ENCODE data around the gene HTR3B. TPM values are rescaled to one million over a fixed set of nuclear protein-coding genes. Genes with fewer than 3 reads are reported as not detected.
A peak's percentile ranks its signal among the peaks of the same experiment; 100 is the strongest.

Gene HTR3B
- total RNA-seq, 1 donor: not detected

- no peaks in the 10 kb centered on the region for H3K27me3 ChIP-seq (ENCODE audit: insufficient read depth, low read length)
- H2AFZ ChIP-seq (ENCODE audit: low read length): no peak overlapping the region
- no peak overlapping the region for H3K4me3 ChIP-seq (ENCODE audit: insufficient read depth, low read length)
- H3K4me1 ChIP-seq (ENCODE audit: insufficient read depth, low read length): no peaks in the 10 kb centered on the region
- H3K79me2 ChIP-seq (ENCODE audit: insufficient read depth, low read length): peaks cover 7% of the 10 kb centered on the region
- H4K20me1 ChIP-seq (ENCODE audit: insufficient read depth, low read length): no peaks in the 10 kb centered on the region
- H3K27ac ChIP-seq (ENCODE audit: low read depth, low read length): no peak overlapping the region
- TF ChIP-seq CTCF (IDR thresholded peaks at IDR 0.05; ENCODE audit: extremely low read depth, low read depth, low read length): no peak
- H3K36me3 ChIP-seq (ENCODE audit: insufficient read depth, low read length): no peaks in the 10 kb centered on the region
- H3K4me2 ChIP-seq (ENCODE audit: insufficient read depth, low read length): no peak overlapping the region
- DNase-seq (ENCODE audit: insufficient read length, low spot score, missing footprints): peak; percentile 75
- H3K9me3 ChIP-seq (ENCODE audit: low read depth, low read length): no peaks in the 10 kb centered on the region
Measured at GRCh38 chr11:113862435-113862834, 42.2 kb upstream of the HTR3B start.

GRCh38 chr11:113864410-113864809 is 40.2 kb upstream of the HTR3B start:
- Histone ChIP-seq H3K36me3 (ENCODE audit: insufficient read depth, low read length) (no peaks in the 10 kb centered on the region), H3K27me3 (ENCODE audit: insufficient read depth, low read length) (no peaks in the 10 kb centered on the region), H4K20me1 (ENCODE audit: insufficient read depth, low read length) (no peaks in the 10 kb centered on the region), H3K79me2 (ENCODE audit: insufficient read depth, low read length) (peaks cover 3% of the 10 kb centered on the region), H3K27ac (ENCODE audit: low read depth, low read length) (no peak overlapping the region), H2AFZ (ENCODE audit: low read length) (no peak overlapping the region), H3K4me3 (ENCODE audit: insufficient read depth, low read length) (no peak overlapping the region), H3K9me3 (ENCODE audit: low read depth, low read length) (no peaks in the 10 kb centered on the region), H3K4me1 (ENCODE audit: insufficient read depth, low read length) (no peaks in the 10 kb centered on the region), H3K4me2 (ENCODE audit: insufficient read depth, low read length) (no peak overlapping the region)
- no peak for TF ChIP-seq CTCF (IDR thresholded peaks at IDR 0.05; ENCODE audit: extremely low read depth, low read depth, low read length)
- no peak for DNase-seq (ENCODE audit: insufficient read length, low spot score, missing footprints)

GRCh38 chr11:113865873-113866272 is 38.7 kb upstream of the HTR3B start:
- no peak overlapping the region for H3K27ac ChIP-seq (ENCODE audit: low read depth, low read length)
- no peaks in the 10 kb centered on the region for H3K9me3 ChIP-seq (ENCODE audit: low read depth, low read length)
- no peaks in the 10 kb centered on the region for H3K27me3 ChIP-seq (ENCODE audit: insufficient read depth, low read length)
- no peaks in the 10 kb centered on the region for H3K36me3 ChIP-seq (ENCODE audit: insufficient read depth, low read length)
- H4K20me1 ChIP-seq (ENCODE audit: insufficient read depth, low read length): peaks cover under 1% of the 10 kb centered on the region
- no peak overlapping the region for H3K4me3 ChIP-seq (ENCODE audit: insufficient read depth, low read length)
- TF ChIP-seq CTCF (IDR thresholded peaks at IDR 0.05; ENCODE audit: extremely low read depth, low read depth, low read length): no peak
- no peak for DNase-seq (ENCODE audit: insufficient read length, low spot score, missing footprints)
- no peaks in the 10 kb centered on the region for H3K4me1 ChIP-seq (ENCODE audit: insufficient read depth, low read length)
- peaks cover 3% of the 10 kb centered on the region for H3K79me2 ChIP-seq (ENCODE audit: insufficient read depth, low read length)
- H2AFZ ChIP-seq (ENCODE audit: low read length): no peak overlapping the region
- H3K4me2 ChIP-seq (ENCODE audit: insufficient read depth, low read length): no peak overlapping the region

- Histone ChIP-seq H2AFZ (ENCODE audit: low read length) (no peak overlapping the region), H3K9me3 (ENCODE audit: low read depth, low read length) (no peaks in the 10 kb centered on the region), H3K4me3 (ENCODE audit: insufficient read depth, low read length) (no peak overlapping the region), H3K27me3 (ENCODE audit: insufficient read depth, low read length) (no peaks in the 10 kb centered on the region), H3K27ac (ENCODE audit: low read depth, low read length) (no peak overlapping the region), H3K4me1 (ENCODE audit: insufficient read depth, low read length) (no peaks in the 10 kb centered on the region), H4K20me1 (ENCODE audit: insufficient read depth, low read length) (peaks cover 6% of the 10 kb centered on the region), H3K79me2 (ENCODE audit: insufficient read depth, low read length) (peaks cover 8% of the 10 kb centered on the region), H3K36me3 (ENCODE audit: insufficient read depth, low read length) (no peaks in the 10 kb centered on the region), H3K4me2 (ENCODE audit: insufficient read depth, low read length) (no peak overlapping the region)
- TF ChIP-seq CTCF (IDR thresholded peaks at IDR 0.05; ENCODE audit: extremely low read depth, low read depth, low read length): no peak
- no peak for DNase-seq (ENCODE audit: insufficient read length, low spot score, missing footprints)
Measured at GRCh38 chr11:113867843-113868503, 36.6 kb upstream of the HTR3B start.

Data from osteoblast (primary cell).